ENCODE data around the gene THAP12. TPM values are rescaled to one million over a fixed set of nuclear protein-coding genes. Genes with fewer than 3 reads are reported as not detected.

THAP12 gene
- total and polyA plus RNA-seq, 2 donors (not counting 1 experiment from before 2014, with no cell fraction given): 16.8 to 55.6 TPM

DNA sequence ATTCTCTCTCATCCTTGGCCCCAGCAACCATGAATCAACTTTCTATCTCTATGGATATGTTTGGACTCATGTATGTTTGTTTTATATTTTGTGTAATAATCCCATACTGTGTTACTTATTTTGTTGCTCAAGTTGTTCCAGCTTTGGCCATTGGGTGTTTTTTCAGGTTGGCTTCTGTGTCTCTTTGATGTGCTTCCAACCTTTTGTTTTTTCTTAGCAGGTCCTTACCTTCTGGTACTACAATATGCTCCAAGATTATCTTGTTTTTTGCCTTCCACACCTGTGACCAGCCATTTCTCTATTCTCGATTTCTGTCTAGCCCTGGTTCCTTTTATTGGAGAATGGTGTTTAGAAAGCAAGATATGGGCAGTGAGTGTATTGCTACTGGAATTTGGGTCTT, 14.4 kb upstream of the THAP12 start:
- Mint-ChIP-seq H3K27ac (no peak overlapping the region), H3K27me3 (no peaks in the 10 kb centered on the region), H3K4me1 (peaks cover 8% of the 10 kb centered on the region), H3K9me3 (ENCODE audit: insufficient read depth) (no peaks in the 10 kb centered on the region), H3K4me3 (no peak overlapping the region)
- H3K4me1 ChIP-seq (ENCODE audit: control insufficient read depth in 2 of 2, insufficient read depth in 2 of 2, low read length in 2 of 2): no peaks in the 10 kb centered on the region
- no peak overlapping the region for H3K27ac ChIP-seq (ENCODE audit: low read length in 2 of 2)
- no peaks in the 10 kb centered on the region for H3K27me3 ChIP-seq (replicated peaks in 1 of 4; ENCODE audit: control extremely low read depth in 1 of 4, control insufficient read depth in 3 of 4, insufficient read depth in 4 of 4, low read length in 3 of 4)
- CTCF ChIA-PET: no interaction called here
- H4K20me1 ChIP-seq (ENCODE audit: control insufficient read depth, insufficient read depth, low read length, poor library complexity, severe bottlenecking): no peaks in the 10 kb centered on the region
- H3K36me3 ChIP-seq (replicated peaks in 1 of 2; ENCODE audit: control extremely low read depth in 1 of 2, control insufficient read depth in 1 of 2, extremely low read depth in 1 of 2, insufficient read depth in 2 of 2, low read length in 1 of 2): no peaks in the 10 kb centered on the region
- no peak overlapping the region for H3K4me2 ChIP-seq (replicated peaks; ENCODE audit: low read depth, low read length, poor library complexity, severe bottlenecking)
- DNase-seq: no peak
- no peak for ATAC-seq (ENCODE audit: low read depth)
- TF ChIP-seq EZH2 (IDR thresholded peaks at IDR 0.05; ENCODE audit: borderline replicate concordance, insufficient read depth, low read depth, low read length, poor library complexity, severe bottlenecking) (no peak), CTCF (IDR thresholded peaks at IDR 0.05) (no peak)
- H3K9me3 ChIP-seq (ENCODE audit: control extremely low read depth in 1 of 3, control insufficient read depth in 2 of 3, insufficient read depth in 1 of 3, low read length in 2 of 3): no peaks in the 10 kb centered on the region
- H3K4me3 ChIP-seq (ENCODE audit: control extremely low read depth in 1 of 5, extremely low read depth in 1 of 5, insufficient read depth in 1 of 5, low read depth in 2 of 5, low read length in 4 of 5): no peak overlapping the region
- WGBS (ENCODE audit: insufficient coverage): no CpG with 5 or more reads among the region's 1 CpG
- POLR2A ChIA-PET: no interaction called here
- intact Hi-C loops (cut with micrococcal nuclease): no loop called here
- H3K9ac ChIP-seq (ENCODE audit: low read length): no peak overlapping the region
- no peaks in the 10 kb centered on the region for H3K79me2 ChIP-seq (ENCODE audit: control insufficient read depth, insufficient read depth, low read length)
- H2AFZ ChIP-seq (ENCODE audit: insufficient read depth, low read depth, low read length, poor library complexity, severe bottlenecking): no peak overlapping the region

DNA sequence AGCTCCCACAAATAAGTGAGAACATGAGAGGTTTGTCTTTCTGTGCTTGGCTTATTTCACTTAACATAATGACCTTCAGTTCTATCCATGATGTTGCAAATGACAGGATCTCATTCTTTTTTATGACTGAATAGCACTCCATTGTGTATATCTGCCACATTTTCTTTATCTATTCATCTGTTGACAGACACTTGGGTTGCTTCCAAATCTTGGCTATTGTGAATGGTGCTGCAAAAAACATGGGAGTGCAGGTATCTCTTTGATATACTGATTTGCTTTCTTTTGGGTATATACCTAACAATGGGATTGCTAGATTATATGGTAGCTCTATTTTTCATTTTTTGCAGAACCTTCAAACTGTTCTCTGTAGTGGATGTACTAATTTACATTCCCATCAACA, 13.5 kb upstream of the THAP12 start:
- no peaks in the 10 kb centered on the region for H3K27me3 Mint-ChIP-seq
- intact Hi-C loops (cut with micrococcal nuclease): no loop called here
- ATAC-seq (ENCODE audit: low read depth) (no peak), DNase-seq (no peak)
- TF ChIP-seq CTCF (IDR thresholded peaks at IDR 0.05): no peak
- TF ChIP-seq EZH2 (IDR thresholded peaks at IDR 0.05; ENCODE audit: borderline replicate concordance, insufficient read depth, low read depth, low read length, poor library complexity, severe bottlenecking): no peak
- no peak overlapping the region for H3K27ac ChIP-seq (ENCODE audit: low read length in 2 of 2)
- H3K27me3 ChIP-seq (replicated peaks in 1 of 4; ENCODE audit: control extremely low read depth in 1 of 4, control insufficient read depth in 3 of 4, insufficient read depth in 4 of 4, low read length in 3 of 4): no peaks in the 10 kb centered on the region
- no peaks in the 10 kb centered on the region for H3K4me1 ChIP-seq (ENCODE audit: control insufficient read depth in 2 of 2, insufficient read depth in 2 of 2, low read length in 2 of 2)
- no peaks in the 10 kb centered on the region for H3K36me3 ChIP-seq (replicated peaks in 1 of 2; ENCODE audit: control extremely low read depth in 1 of 2, control insufficient read depth in 1 of 2, extremely low read depth in 1 of 2, insufficient read depth in 2 of 2, low read length in 1 of 2)
- ChIA-PET POLR2A (no interaction called here), CTCF (no interaction called here)
- no peak overlapping the region for H3K4me3 Mint-ChIP-seq
- H3K4me1 Mint-ChIP-seq: peaks cover 8% of the 10 kb centered on the region
- H3K27ac Mint-ChIP-seq: no peak overlapping the region
- no peaks in the 10 kb centered on the region for H4K20me1 ChIP-seq (ENCODE audit: control insufficient read depth, insufficient read depth, low read length, poor library complexity, severe bottlenecking)
- H3K9me3 ChIP-seq (ENCODE audit: control extremely low read depth in 1 of 3, control insufficient read depth in 2 of 3, insufficient read depth in 1 of 3, low read length in 2 of 3): no peaks in the 10 kb centered on the region
- no peak overlapping the region for H3K4me2 ChIP-seq (replicated peaks; ENCODE audit: low read depth, low read length, poor library complexity, severe bottlenecking)
- H3K9me3 Mint-ChIP-seq (ENCODE audit: insufficient read depth): no peaks in the 10 kb centered on the region
- H3K9ac ChIP-seq (ENCODE audit: low read length): no peak overlapping the region
- no peaks in the 10 kb centered on the region for H3K79me2 ChIP-seq (ENCODE audit: control insufficient read depth, insufficient read depth, low read length)
- H2AFZ ChIP-seq (ENCODE audit: insufficient read depth, low read depth, low read length, poor library complexity, severe bottlenecking): no peak overlapping the region
- no peak overlapping the region for H3K4me3 ChIP-seq (ENCODE audit: control extremely low read depth in 1 of 5, extremely low read depth in 1 of 5, insufficient read depth in 1 of 5, low read depth in 2 of 5, low read length in 4 of 5)

Measured in B cell (primary cell).